GM18870 (cell line): Measurements from ENCODE around the gene ACSS1.

Experiments
- ATAC-seq: cut with Tn5 transposase; IDR thresholded peaks from one replicate; pipeline ENCODE4 v1.9.1; 2021; ENCODE audit warnings: moderate library complexity; ENCODE audit not compliant: unreplicated experiment

ACSS1 gene

DNA sequence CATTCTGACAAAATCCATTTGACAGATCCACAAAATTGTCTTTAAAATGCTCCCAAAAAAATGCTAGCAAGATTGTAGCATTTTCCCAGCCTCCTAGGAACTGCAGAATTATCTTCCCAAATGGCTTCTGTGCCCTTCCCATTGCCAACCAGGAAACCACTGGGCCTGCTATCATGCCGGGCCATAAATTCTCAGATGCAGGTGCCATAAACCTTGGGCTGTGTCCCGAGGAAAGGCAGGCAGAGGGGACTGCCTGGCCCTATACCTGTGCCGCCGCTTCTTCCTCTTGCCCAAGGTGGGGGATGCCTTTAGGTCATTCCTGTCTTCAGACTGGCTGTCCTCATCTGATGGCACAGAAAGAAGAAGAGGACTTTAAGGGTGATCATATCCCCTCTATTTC is 21.2 kb upstream of the ACSS1 start:
- ATAC-seq: no peak

- ATAC-seq: no peak
Measured at GRCh38 chr20:25078662-25079061, 20.7 kb upstream of the ACSS1 start.

GRCh38 chr20:25077610-25078169 is 19.8 kb upstream of the ACSS1 start:
- no peak for ATAC-seq

DNA sequence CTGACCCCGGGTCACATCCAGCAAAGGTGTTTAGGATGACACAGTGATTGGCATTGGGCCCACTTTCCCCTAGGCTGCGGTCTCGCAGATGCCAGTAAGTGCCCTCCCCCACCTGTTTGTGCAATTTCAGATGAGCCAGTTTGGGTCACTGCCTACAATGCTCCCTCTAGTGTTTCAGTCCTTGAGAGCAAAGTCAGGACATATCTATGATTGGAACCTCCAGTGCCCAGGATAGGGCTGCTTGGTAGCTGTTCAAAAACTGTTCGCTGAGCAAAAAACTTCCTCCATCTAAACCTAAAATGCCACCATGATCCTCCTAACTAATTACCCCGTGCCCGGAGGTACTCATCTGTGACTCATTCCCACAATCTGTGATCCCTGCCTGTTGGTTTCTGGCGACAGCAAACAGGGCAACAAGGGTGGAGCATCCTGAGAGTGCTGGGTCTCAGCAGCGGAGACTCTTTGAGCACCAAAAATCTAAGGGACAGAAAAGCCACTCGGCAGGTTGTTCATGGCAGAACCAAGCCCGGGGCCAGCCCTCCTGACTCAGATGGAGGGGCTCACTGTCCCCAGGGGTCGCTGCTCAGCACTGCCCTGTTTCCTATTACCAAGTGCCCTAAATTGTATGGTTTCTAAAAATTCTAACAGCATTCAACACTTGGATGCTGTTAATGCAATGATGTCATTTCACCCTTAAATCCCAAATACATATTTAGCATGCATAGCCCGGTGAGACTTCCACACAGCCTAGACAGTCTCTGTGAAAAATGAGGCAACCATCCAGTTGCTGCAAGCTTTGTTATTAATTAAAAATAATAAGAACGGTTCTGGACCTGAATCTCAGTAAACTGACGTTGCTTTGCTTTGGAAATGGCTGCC is 19.0 kb upstream of the ACSS1 start:
- ATAC-seq: no peak

GRCh38 chr20:25076201-25076600 is 18.3 kb upstream of the ACSS1 start:
- no peak for ATAC-seq

GRCh38 chr20:25073544-25073943 is 15.6 kb upstream of the ACSS1 start:
- ATAC-seq: no peak

- no peak for ATAC-seq
Measured at GRCh38 chr20:25072226-25072811, 14.4 kb upstream of the ACSS1 start.

GRCh38 chr20:25071734-25072133 is 13.8 kb upstream of the ACSS1 start:
- no peak for ATAC-seq

DNA sequence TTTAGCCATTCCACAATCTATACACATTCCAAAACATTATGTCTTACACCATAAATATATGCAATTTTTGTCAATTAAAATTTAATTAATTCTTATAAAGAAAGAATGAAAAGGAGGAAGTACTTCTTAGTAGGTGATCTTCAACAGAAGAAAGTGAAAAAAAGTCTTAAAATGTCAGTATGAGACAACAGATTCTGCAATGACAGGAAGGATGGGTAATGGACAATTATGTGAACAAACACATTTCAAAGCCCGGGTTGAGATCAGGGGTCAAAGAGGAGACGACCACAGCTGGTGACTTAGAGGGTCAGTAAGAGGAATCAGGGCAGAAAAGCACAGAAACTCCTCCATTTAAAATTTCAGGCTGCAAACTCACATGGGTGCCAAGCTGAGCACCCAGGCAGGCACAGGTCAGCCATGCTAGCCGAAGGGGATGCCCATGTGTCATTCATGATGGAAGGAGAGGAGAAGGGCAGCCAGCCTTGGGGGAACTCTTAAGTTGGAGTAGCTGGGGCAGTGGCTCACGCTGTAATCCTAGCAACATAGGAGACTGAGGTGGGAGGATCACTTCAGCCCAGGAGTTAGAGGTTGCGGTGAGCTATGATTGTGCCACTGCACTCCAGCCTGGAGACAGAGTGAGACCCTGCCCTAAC is 13.0 kb upstream of the ACSS1 start:
- ATAC-seq: no peak

DNA sequence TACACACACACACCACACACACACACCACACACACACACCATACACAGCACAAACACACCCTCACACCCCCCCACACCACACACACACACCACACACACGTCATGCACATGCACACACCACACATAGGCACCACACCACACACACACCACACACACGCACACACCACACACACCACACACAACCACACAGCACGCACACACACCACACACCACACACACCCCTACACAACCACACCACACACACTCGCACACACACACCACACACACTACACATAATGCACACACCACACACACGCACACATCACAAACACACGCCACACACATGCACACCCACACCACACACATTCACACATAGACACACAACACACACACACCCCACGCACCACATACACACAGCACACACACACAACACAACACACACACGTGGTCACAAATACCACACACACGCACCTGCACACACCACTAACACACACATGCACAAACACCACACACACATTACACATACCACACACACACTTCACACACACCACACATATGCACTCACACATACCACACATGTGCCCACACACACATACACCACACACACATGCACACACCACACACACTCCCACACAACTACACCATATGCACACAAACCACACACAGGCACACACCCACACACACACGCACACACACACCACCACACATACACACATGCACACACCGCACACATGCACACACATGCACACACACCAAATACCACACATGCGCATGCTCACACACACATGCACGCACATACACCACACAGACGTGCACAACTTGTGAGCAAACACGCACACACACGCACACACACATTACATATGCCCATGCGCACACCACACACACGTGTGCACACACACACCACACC is 9.4 kb upstream of the ACSS1 start:
- no peak for ATAC-seq

DNA sequence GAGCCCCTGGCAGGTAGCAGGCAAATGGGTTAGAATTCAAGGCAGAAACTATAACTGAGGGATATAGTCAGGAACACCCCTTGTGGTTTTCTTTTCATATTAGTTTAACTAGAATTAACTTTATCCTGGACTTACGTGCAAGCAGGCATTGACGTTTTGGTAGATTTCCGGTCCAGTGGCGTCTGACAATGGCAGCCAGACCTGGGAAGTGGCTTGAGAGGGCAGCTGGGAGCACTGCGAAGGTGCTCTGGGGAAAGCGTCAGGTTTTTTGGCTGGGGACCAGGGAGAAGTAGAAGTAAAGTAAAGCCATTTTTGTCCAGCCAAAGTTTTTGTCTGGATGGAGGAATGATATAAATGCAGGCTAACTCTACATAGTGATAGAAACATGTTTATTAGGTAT is 8.4 kb upstream of the ACSS1 start:
- ATAC-seq: no peak

- ATAC-seq: peak; percentile 62
Measured at GRCh38 chr20:25065625-25066338, 7.8 kb upstream of the ACSS1 start.

GRCh38 chr20:25065072-25065624 is 7.2 kb upstream of the ACSS1 start:
- no peak for ATAC-seq

GRCh38 chr20:25064561-25065071 is 6.7 kb upstream of the ACSS1 start:
- no peak for ATAC-seq

GRCh38 chr20:25063981-25064380 is 6.0 kb upstream of the ACSS1 start:
- no peak for ATAC-seq

GRCh38 chr20:25063546-25063945 is 5.6 kb upstream of the ACSS1 start:
- no peak for ATAC-seq

DNA sequence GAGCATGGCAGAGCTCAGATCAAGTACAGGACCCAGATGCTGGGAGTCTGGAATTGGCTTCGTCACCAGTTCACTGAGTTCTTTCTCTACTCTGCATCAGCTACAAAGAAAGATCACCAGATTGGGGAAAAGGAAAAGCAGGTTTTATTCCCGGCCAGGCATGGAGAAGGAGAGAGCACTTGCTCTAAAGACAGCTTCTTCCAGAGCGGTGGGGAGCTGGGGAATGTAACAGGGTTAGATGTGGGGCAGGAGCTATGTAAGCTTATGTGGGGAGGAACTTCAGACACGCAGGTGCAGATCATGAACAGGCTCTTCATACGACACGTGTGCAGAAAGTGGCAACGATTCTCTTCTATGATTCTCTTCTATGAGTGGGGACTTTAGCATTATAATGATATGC is 4.9 kb upstream of the ACSS1 start:
- no peak for ATAC-seq

GRCh38 chr20:25061821-25062530 is 4.0 kb upstream of the ACSS1 start:
- no peak for ATAC-seq
